GM12892 (cell line): ENCODE measurements around the gene KRT8.

Source experiments
- POLR2A ChIP-seq: IDR thresholded peaks from 2 replicates; pipeline ENCODE4 v1.6.1; 2011; ENCODE audit warnings: low read depth, low read length, control low read depth
- POLR2AphosphoS5 ChIP-seq: IDR thresholded peaks from 2 replicates; pipeline ENCODE4 v1.6.1; 2011; ENCODE audit warnings: low read depth, low read length, control low read depth

GRCh38 chr12:52951126-52951525 is 46.2 kb upstream of the KRT8 start:
- no peak for TF ChIP-seq POLR2A
- no peak for TF ChIP-seq POLR2AphosphoS5
